Thymus (tissue), 11 donors: ENCODE measurements around the gene NAA80. TPM values are rescaled to one million over a fixed set of nuclear protein-coding genes. Genes with fewer than 3 reads are reported as not detected.
"Not testable (repeated sequence)": the region's sequence is repeated elsewhere in the genome, so short reads cannot be mapped to it uniquely, and the experiment has no call there.

Experiments used
- DNase-seq, 9 donors: peaks; one replicate each; pipeline ENCODE4 v3.0.0-alpha.2; 2013; ENCODE audit warnings: low spot score in 9 of 9, low read depth in 6 of 9, missing footprints in 1 of 9
- H3K27ac ChIP-seq, 2 donors: one replicate each; pipeline ENCODE4 v1.5.1; 2013; ENCODE audit warnings: control low read depth in 1 of 2, low read depth in 1 of 2, low read length in 1 of 2, mild to moderate bottlenecking in 1 of 2, moderate library complexity in 1 of 2
- H3K27me3 ChIP-seq, 2 donors: one replicate each; pipeline ENCODE4 v1.5.1; 2013; ENCODE audit warnings: low read length in 1 of 2; ENCODE audit not compliant: control insufficient read depth in 2 of 2, insufficient read depth in 1 of 2
- H3K36me3 ChIP-seq, 2 donors: one replicate each; pipeline ENCODE4 v1.5.1; 2013; ENCODE audit warnings: low read length in 1 of 2, mild to moderate bottlenecking in 1 of 2, moderate library complexity in 1 of 2; ENCODE audit not compliant: control insufficient read depth in 2 of 2, insufficient read depth in 2 of 2
- H3K4me1 ChIP-seq, 2 donors: one replicate each; pipeline ENCODE4 v1.5.1; 2013; ENCODE audit warnings: low read length in 2 of 2; ENCODE audit not compliant: control insufficient read depth in 2 of 2, insufficient read depth in 2 of 2
- H3K4me3 ChIP-seq, 2 donors: one replicate each; pipeline ENCODE4 v1.5.1; 2013; ENCODE audit warnings: low read length in 2 of 2, control low read depth in 1 of 2, mild to moderate bottlenecking in 1 of 2
- H3K9me3 ChIP-seq, 2 donors: one replicate each; pipeline ENCODE4 v1.5.1; 2013; ENCODE audit warnings: low read length in 1 of 2, mild to moderate bottlenecking in 1 of 2; ENCODE audit not compliant: control insufficient read depth in 2 of 2, insufficient read depth in 1 of 2
- WGBS: extraction: QIAGEN DNeasy Blood & Tissue Kit; methylation state at CpG from one replicate; pipeline ENCODE4 v1.1.7; 2013; 5-methylcytosine and 5-hydroxymethylcytosine counted together
- polyA plus RNA-seq: library from polyadenylated mRNA; stranded (reverse); fragments of 200-250 nt; gene quantifications from one replicate; pipeline ENCODE4 v1.2.3, GENCODE V29; 2013
- total RNA-seq: library from RNA; stranded (reverse); fragments of 120-200 nt; gene quantifications from one replicate; pipeline ENCODE4 v1.2.4, GENCODE V29; 2013
- donor health status: healthy.

Gene NAA80
- total and polyA plus RNA-seq, 2 donors = 6.4 to 23.7 TPM

DNA sequence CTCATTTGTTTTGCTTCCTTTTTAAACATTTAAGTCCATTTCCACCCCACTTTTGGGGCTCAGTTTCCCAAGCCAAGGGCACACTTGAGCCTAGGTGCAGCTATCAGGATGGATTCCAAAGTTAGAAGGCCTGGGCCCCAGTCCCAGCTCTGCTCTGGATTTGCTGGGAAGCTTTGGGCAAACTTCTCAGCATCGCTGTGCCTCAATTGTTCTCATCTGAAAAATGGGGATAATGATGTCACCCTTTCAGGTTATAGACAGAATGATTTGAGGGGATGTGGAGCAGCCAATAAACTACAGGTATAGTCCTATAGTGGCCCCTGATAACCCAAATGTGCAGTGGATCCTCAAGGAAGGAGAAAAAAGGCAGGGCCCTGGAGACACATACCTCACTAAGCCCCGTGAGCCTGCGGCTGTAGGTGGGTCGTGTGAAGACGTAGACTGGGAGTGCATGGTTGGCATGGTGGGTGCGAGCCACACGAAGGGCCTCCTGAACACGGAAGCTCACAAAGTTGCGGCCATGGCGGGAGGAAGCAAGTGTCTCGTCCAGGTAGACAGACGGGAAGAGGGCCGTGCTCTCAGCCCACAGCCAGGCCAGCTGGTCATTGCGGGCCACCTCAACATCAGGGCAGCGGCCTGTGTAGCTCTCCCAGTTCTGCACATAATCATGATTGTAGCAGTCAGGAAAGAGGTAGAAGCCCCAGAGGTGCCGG is 20.1 kb upstream of the NAA80 start:
- no peak for DNase-seq

DNA sequence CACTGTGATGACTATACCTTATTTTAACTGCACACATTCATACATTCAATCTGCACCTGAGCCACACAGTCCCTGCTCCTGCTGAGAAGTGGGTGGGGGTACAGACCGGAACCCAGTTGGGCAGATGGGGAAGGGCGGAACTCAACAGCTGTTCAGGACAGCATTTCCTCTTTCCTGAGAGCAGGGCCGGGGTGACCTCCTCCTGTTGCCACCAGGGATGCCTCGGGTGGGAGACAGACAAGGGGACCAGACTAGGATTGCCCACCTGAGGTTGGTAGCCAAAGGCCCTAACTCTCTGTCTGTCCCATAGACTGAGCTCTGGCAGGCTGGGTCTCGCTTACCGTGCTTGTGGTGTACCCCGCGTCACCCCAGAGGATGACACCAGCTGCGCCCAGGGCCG is 19.4 kb upstream of the NAA80 start:
- H3K4me3 ChIP-seq = no peak overlapping the region
- no peak overlapping the region for H3K27ac ChIP-seq
- no peak for DNase-seq
- peaks cover 0 to 3% of the 10 kb centered on the region in 2 donors for H3K36me3 ChIP-seq
- H3K4me1 ChIP-seq = peaks cover 8 to 26% of the 10 kb centered on the region in 2 donors
- H3K9me3 ChIP-seq = no peaks in the 10 kb centered on the region
- WGBS = 81% methylated on average over 10 of the region's 10 CpGs
- no peaks in the 10 kb centered on the region for H3K27me3 ChIP-seq

More for the DNA sequence above, 20.1 kb upstream of the NAA80 start:
- no peak overlapping the region for H3K4me3 ChIP-seq
- peaks cover 4 to 6% of the 10 kb centered on the region in 2 donors for H3K36me3 ChIP-seq
- H3K27ac ChIP-seq = no peak overlapping the region
- 97% methylated on average over 16 of the region's 16 CpGs for WGBS
- no peaks in the 10 kb centered on the region for H3K9me3 ChIP-seq
- H3K27me3 ChIP-seq = no peaks in the 10 kb centered on the region
- H3K4me1 ChIP-seq = peaks cover 8 to 29% of the 10 kb centered on the region in 2 donors

DNA sequence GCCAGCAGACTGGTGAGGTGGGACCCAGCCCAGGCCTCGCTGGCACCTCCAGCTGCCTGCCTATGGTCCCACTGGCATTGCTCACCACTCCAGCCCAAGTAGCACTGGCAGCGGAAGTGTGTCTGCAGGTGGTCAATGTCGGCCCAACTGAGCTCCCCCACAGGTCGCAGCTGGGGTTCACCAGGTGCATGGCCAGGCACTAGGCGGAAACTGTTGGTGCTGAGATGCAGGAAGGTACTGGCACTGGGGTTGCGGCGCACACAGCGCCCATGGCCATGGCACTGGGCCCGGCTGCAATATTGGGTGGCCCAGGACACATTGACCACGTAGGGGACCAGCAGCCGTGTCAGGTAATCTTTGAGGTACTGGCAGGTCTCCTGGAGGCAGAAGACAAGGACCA is 19.0 kb upstream of the NAA80 start:
- no peaks in the 10 kb centered on the region for H3K27me3 ChIP-seq
- no peak for DNase-seq
- H3K4me1 ChIP-seq = peaks cover 8 to 26% of the 10 kb centered on the region in 2 donors
- H3K36me3 ChIP-seq = peaks cover 0 to 3% of the 10 kb centered on the region in 2 donors
- no peak overlapping the region for H3K27ac ChIP-seq
- no peak overlapping the region for H3K4me3 ChIP-seq
- no peaks in the 10 kb centered on the region for H3K9me3 ChIP-seq
- WGBS = 93% methylated on average over 11 of the region's 11 CpGs

DNA sequence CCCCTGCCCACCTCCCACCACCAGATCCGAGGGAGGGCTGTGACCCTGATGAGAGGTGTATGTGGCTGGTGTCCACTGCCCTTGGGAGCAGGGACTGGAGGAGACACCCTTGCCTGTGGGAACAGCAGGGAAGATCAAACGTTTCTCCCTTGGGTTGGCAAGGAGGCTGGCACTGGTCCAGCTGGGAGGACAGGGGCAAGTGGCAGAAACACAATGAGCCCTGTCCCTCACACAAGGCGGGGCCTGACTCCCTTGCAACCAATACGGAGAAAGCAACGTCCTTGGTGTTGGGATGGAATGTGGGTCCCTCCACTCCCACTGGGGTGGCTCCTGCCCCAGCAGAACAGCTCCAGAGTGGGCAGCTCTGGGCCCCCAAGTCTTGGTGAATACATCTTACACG is 18.1 kb upstream of the NAA80 start:
- WGBS = 90% methylated on average over 6 of the region's 6 CpGs
- peak overlapping the region in 1 of 2 donors; percentile 25 for H3K27ac ChIP-seq
- peaks cover 0 to 3% of the 10 kb centered on the region in 2 donors for H3K36me3 ChIP-seq
- H3K27me3 ChIP-seq = no peaks in the 10 kb centered on the region
- H3K4me1 ChIP-seq = peaks cover 8 to 24% of the 10 kb centered on the region in 2 donors
- no peak overlapping the region for H3K4me3 ChIP-seq
- no peak for DNase-seq
- H3K9me3 ChIP-seq = no peaks in the 10 kb centered on the region

DNA sequence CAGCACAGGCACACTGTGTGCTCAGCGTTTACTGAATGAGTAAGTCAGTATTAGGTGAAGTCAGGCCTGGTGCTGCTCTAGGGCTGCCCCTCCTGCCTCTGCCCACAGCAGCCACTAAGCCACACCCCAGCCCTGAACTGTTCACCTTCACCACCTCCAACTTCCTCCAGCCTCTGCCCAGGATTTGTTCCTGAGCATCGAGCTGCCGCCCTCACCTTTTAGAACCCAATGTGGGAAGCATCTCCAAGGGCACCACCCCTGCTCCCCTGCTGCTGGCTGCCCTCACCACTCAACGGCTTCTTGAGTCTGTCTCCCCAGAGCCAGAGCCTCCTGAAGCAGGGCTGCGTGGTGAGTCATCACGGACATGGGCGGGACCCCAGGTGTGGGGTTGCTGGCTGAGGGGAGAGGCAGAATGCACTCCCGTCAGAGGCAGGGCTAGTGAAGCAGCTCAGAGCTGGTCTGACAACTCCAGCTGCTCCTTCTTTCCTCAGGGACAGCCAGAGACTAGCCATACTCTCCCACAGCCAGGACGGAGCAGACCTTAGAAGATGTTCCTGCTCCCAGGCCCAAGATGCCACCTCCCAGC is 17.5 kb upstream of the NAA80 start:
- H3K27ac ChIP-seq = peak overlapping the region in 1 of 2 donors; percentile 25

DNA sequence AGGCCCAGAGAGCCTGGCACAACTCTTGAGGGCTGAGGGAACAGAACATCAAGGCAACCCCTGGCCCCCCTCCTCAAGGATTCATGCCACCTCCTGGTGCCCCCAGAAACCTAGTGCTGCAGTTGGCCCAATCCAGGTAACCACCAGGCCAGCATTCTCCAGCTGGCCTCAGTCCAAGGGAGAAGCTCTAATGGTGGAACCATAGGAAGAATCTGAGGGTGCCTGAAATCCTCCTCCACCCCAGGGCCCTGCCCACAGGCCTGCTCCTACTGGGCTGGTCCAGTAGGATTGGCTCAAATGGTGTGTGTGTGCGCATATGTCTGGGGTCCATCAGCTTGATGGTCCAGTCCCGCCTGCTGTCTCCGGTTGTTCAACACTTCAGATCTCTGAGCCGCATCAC is 15.6 kb upstream of the NAA80 start:
- Histone ChIP-seq H3K27ac (no peak overlapping the region), H3K4me1 (peaks cover 0 to 7% of the 10 kb centered on the region in 2 donors), H3K4me3 (no peak overlapping the region), H3K36me3 (peaks cover 0 to 3% of the 10 kb centered on the region in 2 donors), H3K27me3 (no peaks in the 10 kb centered on the region), H3K9me3 (no peaks in the 10 kb centered on the region)
- DNase-seq = no peak
- WGBS = over 99% methylated on average over 4 of the region's 4 CpGs

More for the DNA sequence above, 17.5 kb upstream of the NAA80 start:
- no peak overlapping the region for H3K4me3 ChIP-seq
- DNase-seq = no peak
- no peaks in the 10 kb centered on the region for H3K9me3 ChIP-seq
- H3K4me1 ChIP-seq = peaks cover 5 to 18% of the 10 kb centered on the region in 2 donors
- H3K27me3 ChIP-seq = no peaks in the 10 kb centered on the region
- peaks cover 0 to 3% of the 10 kb centered on the region in 2 donors for H3K36me3 ChIP-seq
- WGBS = 82% methylated on average over 9 of the region's 9 CpGs

DNA sequence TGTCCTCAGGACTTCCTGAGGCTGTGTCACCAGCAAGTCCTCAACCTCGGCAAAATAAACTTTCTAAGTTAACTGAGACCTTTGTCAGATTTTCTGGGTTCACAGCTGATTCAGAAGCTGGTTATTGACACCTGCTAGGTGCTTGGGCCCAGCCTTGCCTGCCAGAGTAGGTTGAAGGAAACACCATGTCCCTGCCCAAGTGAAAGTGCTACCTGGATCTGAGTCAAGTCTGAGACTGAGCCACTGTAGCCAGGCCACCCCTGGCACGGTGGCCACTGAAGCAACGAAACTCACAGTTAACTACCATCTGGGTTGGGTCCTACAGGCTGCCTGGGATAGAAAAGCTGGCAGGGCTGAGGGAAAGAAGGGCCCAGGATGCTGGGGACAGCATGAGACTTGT is 15.1 kb upstream of the NAA80 start:
- WGBS = 95% methylated on average over 3 of the region's 3 CpGs
- peaks cover 0 to 6% of the 10 kb centered on the region in 2 donors for H3K4me1 ChIP-seq
- no peaks in the 10 kb centered on the region for H3K27me3 ChIP-seq
- peaks cover 0 to 3% of the 10 kb centered on the region in 2 donors for H3K9me3 ChIP-seq
- H3K36me3 ChIP-seq = no peaks in the 10 kb centered on the region
- no peak overlapping the region for H3K27ac ChIP-seq
- DNase-seq = no peak
- no peak overlapping the region for H3K4me3 ChIP-seq

DNA sequence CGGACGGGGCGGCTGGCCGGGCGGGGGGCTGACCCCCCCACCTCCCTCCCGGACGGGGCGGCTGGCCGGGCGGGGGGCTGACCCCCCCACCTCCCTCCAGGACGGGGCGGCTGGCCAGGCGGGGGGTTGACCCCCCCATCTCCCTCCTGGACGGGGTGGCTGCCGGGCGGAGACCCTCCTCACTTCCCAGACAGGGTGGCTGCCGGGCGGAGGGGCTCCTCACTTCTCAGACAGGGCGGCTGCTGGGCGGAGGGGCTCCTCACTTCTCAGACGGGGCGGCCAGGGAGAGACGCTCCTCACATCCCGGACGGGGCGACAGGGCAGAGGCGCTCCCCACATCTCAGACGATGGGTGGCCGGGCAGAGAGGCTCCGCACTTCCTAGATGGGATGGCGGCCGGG is 12.8 kb upstream of the NAA80 start:
- DNase-seq, H3K27ac ChIP-seq, H3K4me3 ChIP-seq, H3K36me3 ChIP-seq, H3K4me1 ChIP-seq, H3K27me3 ChIP-seq: not testable (repeated sequence)
- peaks cover 0 to 24% of the 10 kb centered on the region in 2 donors for H3K9me3 ChIP-seq
- 98% methylated on average over 32 of the region's 32 CpGs for WGBS

DNA sequence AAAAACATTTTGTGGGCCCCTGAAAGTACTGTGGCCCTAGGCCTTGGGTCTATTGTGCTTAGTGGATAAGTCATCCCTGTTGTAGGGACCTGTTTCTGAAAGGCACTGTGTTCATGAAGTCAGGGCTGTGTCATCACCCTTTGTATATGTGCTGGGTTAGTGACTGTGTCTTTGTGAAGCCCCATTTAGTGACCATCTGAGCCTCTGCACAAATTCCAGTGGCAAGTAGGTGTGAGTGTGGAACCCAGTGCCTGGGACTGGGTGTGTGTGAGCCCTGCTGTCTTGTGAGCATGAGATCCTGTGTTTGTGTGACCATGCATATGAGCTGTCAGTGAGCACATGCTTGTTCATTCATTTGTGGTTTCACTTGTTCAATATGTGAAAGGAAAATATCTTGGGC is 5.4 kb upstream of the NAA80 start:
- H3K27ac ChIP-seq = no peak overlapping the region

More for the DNA sequence above, 5.4 kb upstream of the NAA80 start:
- no peaks in the 10 kb centered on the region for H3K36me3 ChIP-seq
- H3K27me3 ChIP-seq = no peaks in the 10 kb centered on the region
- no peak overlapping the region for H3K4me3 ChIP-seq
- peaks cover 0 to 24% of the 10 kb centered on the region in 2 donors for H3K9me3 ChIP-seq
- DNase-seq = no peak
- peaks cover 5 to 10% of the 10 kb centered on the region in 2 donors for H3K4me1 ChIP-seq
